HFF-Myc (cell line): ENCODE results near the gene PDSS1.
"Not testable (repeated sequence)": the region's sequence is repeated elsewhere in the genome, so short reads cannot be mapped to it uniquely, and the experiment has no call there.

Experiments
- DNase-seq: peaks from one replicate; pipeline ENCODE4 v3.0.0-alpha.2; 2011; ENCODE audit warnings: low read depth; ENCODE audit errors: extremely low read depth
- H3K4me3 ChIP-seq: replicated peaks from 2 replicates; pipeline ENCODE4 v1.5.1; 2011; ENCODE audit warnings: low read depth, mild to moderate bottlenecking, control low read depth, low read length
- TF ChIP-seq, protein P1 (sequence below): IDR thresholded peaks from 2 replicates; pipeline ENCODE4 v1.5.1; 2012; ENCODE audit warnings: mild to moderate bottlenecking, low read depth, low read length, control low read depth; ENCODE audit errors: missing control alignments

The PDSS1 gene

DNA sequence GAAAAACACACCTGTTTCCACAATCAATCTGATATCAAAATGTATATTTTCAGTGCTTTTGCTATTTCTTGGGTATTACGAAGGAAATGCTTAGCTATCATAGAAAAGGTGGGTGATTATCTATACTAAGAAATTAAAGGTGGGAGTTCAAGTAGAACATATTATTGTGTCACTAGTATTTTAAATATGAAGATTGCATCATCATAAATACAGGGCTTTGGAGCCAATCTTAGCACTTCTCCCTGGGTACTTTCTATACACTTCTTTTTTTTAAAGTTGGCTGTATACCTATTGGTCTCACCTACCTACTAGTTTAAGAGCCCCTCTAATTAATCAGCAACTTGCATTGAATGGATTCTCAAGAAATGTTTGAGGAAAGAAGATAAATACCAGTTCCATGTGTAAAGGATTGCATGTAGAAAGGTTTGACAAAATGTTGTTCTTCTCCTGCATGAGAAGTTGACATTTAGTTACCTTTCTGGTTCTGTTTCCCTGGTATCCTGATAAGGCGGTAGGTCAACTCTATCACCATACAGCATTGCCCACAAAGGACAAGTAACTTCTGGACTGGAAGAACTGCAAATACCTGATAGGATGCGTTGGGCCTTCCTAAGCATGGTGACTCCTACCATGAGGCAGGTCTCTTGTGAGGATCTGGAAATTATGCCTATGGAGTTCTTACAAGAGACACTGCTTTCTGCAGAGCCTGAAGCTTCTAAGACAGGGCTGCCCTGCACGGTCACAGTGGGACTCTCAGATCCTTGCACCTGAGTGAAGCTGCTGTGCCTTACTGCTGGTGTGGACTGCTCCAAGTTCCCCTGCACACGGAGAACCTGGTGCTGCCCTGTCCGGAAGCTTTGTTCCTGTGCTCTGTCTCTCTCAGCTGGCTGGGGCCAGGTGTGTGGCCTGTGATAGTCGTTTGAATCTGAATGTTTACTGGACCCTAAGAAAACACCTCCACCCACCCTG lies 32.1 kb upstream of the PDSS1 start:
- DNase-seq: no peak
- TF ChIP-seq, protein P1, sequence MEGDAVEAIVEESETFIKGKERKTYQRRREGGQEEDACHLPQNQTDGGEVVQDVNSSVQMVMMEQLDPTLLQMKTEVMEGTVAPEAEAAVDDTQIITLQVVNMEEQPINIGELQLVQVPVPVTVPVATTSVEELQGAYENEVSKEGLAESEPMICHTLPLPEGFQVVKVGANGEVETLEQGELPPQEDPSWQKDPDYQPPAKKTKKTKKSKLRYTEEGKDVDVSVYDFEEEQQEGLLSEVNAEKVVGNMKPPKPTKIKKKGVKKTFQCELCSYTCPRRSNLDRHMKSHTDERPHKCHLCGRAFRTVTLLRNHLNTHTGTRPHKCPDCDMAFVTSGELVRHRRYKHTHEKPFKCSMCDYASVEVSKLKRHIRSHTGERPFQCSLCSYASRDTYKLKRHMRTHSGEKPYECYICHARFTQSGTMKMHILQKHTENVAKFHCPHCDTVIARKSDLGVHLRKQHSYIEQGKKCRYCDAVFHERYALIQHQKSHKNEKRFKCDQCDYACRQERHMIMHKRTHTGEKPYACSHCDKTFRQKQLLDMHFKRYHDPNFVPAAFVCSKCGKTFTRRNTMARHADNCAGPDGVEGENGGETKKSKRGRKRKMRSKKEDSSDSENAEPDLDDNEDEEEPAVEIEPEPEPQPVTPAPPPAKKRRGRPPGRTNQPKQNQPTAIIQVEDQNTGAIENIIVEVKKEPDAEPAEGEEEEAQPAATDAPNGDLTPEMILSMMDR: no peak

DNA sequence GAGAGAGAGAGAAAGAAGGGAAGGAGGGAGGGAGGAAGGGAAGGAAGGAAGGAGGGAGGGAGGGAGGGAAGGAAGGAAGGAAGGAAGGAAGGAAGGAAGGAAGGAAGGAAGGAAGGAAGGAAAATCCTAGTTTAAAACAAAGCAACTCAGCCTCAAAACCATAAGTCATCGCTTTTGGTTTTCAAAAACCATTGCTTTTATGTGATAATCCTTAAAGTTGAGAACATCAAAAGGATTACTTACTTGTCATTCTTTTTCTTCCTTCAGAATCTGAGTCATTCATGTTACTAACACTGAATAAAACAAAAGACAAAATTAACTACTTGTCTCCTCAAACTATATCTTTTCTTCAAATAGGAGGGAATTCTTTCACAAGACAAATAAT lies 21.6 kb upstream of the PDSS1 start:
- TF ChIP-seq, protein P1: no peak
- DNase-seq: no peak
- H3K4me3 ChIP-seq: no peak overlapping the region

More for the DNA sequence above, 32.1 kb upstream of the PDSS1 start:
- H3K4me3 ChIP-seq: no peak overlapping the region

DNA sequence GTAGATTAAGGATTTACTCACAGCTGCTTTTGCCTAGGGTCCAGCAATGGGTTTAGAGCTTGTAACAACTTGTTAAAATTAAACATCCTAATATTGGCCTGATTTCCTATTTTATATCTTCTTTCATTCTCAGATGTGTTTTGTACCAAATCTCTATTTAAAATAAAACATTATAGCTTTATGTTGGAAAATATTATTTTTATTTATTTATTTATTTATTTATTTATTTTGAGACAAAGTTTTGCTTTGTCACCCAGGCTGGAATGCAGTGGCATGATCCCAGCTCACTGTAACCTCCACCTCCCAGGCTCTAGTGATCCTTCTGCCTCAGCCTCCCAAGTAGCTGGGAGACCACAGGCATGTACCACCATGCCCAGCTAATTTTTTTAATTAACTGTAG lies 17.9 kb upstream of the PDSS1 start:
- TF ChIP-seq, protein P1: no peak
- H3K4me3 ChIP-seq: no peak overlapping the region
- DNase-seq: no peak

DNA sequence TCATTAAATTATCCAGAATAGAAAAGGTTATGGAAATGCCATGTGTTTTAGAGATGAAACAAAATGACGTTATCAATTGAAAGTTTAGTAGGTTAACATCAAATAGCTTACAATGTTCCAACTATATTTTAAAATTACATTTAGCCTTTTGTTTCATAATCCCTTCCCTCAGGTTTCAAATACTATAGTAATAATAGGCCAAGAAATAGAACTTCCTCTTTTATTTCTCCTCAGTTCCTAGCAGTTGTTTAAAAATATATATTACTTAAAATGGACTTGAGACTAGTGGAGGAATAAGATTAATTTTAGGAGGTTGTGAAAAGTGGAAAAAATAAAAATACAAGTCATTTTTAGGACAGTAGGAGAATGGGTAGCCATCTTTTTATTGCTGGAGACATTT lies 16.4 kb upstream of the PDSS1 start:
- TF ChIP-seq, protein P1: no peak
- no peak for DNase-seq
- no peak overlapping the region for H3K4me3 ChIP-seq

DNA sequence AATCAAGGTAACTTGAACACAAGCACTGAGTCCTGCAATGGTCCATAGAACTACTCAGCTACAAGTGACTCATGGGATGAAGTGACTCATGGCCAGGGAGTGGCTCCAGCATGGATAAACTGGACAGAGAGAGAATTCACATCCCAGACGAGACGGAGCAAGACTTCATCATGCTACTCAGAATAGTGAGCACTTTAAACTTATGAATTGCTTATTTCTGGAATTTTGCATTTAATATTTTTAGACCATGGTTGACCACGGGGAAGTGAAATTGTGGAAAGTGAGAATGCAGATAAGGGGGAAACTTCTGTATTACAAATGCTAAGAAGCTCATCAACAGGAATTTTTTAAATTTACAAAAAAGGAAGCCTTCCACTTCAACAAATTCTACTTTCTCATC lies 15.5 kb upstream of the PDSS1 start:
- not testable (repeated sequence) for DNase-seq, H3K4me3 ChIP-seq

DNA sequence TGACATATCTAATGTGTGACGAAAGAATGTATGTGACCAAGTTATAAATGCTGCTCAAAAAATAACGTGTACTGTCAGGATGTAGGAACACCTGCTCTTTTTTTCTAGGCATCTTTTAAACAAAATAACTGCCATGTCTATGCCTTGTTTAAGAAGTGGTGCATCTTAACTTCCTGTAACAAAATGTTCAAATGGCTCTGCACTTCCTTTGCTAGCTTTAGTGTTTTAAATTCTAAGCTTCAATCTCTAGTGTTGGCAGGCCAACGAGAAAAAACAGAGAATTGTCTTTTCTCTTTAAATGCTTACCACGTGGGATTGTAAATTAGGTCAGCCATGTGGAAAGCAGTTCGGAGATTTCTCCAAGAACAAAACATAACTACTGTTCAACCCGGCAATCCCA lies 14.6 kb upstream of the PDSS1 start:
- TF ChIP-seq, protein P1: no peak

DNA sequence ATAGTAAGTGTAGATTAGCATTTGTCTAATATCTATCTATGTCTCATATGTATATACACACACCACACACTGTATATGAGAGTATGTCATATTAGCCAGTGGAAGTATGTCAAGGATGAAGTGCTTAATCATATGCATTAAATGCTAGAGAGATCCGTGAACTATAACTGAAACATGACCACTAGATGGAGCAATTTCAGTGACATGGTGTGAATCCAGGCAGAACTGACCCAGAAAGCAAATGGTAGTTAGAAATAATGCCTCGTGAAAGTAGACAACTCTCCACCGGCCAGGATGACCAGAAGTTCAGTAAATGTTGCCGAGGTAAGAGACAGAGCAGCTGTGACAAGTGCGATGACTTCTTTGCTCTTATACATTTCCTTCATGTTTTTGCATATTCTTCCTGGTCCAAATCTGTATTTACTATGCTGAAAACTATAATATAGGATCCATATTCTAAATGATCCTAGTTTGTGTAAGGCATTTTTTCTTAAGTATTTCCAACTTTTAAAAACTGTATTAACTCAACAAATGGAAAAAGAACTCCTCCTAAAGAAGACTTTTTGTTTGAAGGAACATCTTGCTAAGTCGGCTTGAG lies 12.7 kb upstream of the PDSS1 start:
- not testable (repeated sequence) for H3K4me3 ChIP-seq, DNase-seq
- TF ChIP-seq, protein P1: peak; percentile 47

More for the DNA sequence above, 14.6 kb upstream of the PDSS1 start:
- no peak for DNase-seq
- H3K4me3 ChIP-seq: no peak overlapping the region
